ENCODE results near the gene HAPSTR1. TPM values are rescaled to one million over a fixed set of nuclear protein-coding genes. Genes with fewer than 3 reads are reported as not detected.

The HAPSTR1 gene
- total RNA-seq, 1 experiment from 2014 or later, result 24.4 TPM

- no peak for TF ChIP-seq EZH2phosphoT487 (IDR thresholded peaks at IDR 0.05; ENCODE audit: borderline replicate concordance, low read length)
- no peak for TF ChIP-seq CTCF (conservative IDR thresholded peaks at IDR 0.05; ENCODE audit: low read depth, low read length)
- TF ChIP-seq EZH2 (IDR thresholded peaks at IDR 0.05; ENCODE audit: low read length, unreplicated experiment), result no peak
- DNase-seq, result no peak
- Histone ChIP-seq H3F3A (ENCODE audit: low read length, unreplicated experiment) (no peaks in the 10 kb centered on the region), H3K9ac (ENCODE audit: low read length) (no peak overlapping the region), H4K20me1 (ENCODE audit: low read length) (0 out of 2 replicates have a peak, but pooled peaks cover 5% of the 10 kb centered on the region), H3K4me2 (ENCODE audit: low read length) (no peak overlapping the region), H3K27ac (ENCODE audit: low read length) (no peak overlapping the region), H3K27me3 (ENCODE audit: low read length) (no peaks in the 10 kb centered on the region), H2AFZ (ENCODE audit: low read length) (no peak overlapping the region), H3K4me3 (ENCODE audit: low read length) (no peak overlapping the region), H3K9me3 (ENCODE audit: low read length) (no peaks in the 10 kb centered on the region), H3K9me2 (replicated peaks; ENCODE audit: low read length) (no peaks in the 10 kb centered on the region), H3K4me1 (ENCODE audit: insufficient read depth, low read length) (peaks cover 30% of the 10 kb centered on the region), H3K79me2 (ENCODE audit: low read length) (peaks cover 33% of the 10 kb centered on the region), H3K36me3 (ENCODE audit: low read depth, low read length) (no peaks in the 10 kb centered on the region)
- ChIA-PET POLR2A (ENCODE audit: unreplicated experiment) (no interaction called here), CTCF (no interaction called here)
- no peak for ATAC-seq
- no TSS peak for BruUV-seq (replicated peaks)
- intact Hi-C loops (cut with micrococcal nuclease), result no loop called here
Observed at GRCh38 chr16:9126609-9127008, 35.2 kb downstream of the HAPSTR1 start.

GRCh38 chr16:9128346-9129342, 37.2 kb downstream of the HAPSTR1 start:
- CTCF ChIA-PET, result no interaction called here
- H3K4me1 ChIP-seq (ENCODE audit: insufficient read depth, low read length), result peaks cover 16% of the 10 kb centered on the region
- H4K20me1 ChIP-seq (ENCODE audit: low read length), result no peaks in the 10 kb centered on the region
- H3K9me2 ChIP-seq (replicated peaks; ENCODE audit: low read length), result no peaks in the 10 kb centered on the region
- TF ChIP-seq EZH2 (IDR thresholded peaks at IDR 0.05; ENCODE audit: low read length, unreplicated experiment) (no peak), EZH2phosphoT487 (IDR thresholded peaks at IDR 0.05; ENCODE audit: borderline replicate concordance, low read length) (no peak)
- POLR2A ChIA-PET (ENCODE audit: unreplicated experiment), result no interaction called here
- peaks cover 17% of the 10 kb centered on the region for H3K79me2 ChIP-seq (ENCODE audit: low read length)
- no peak overlapping the region for H2AFZ ChIP-seq (ENCODE audit: low read length)
- H3K4me3 ChIP-seq (ENCODE audit: low read length), result no peak overlapping the region
- BruUV-seq (replicated peaks), result no TSS peak
- no peak overlapping the region for H3K9ac ChIP-seq (ENCODE audit: low read length)
- H3K36me3 ChIP-seq (ENCODE audit: low read depth, low read length), result no peaks in the 10 kb centered on the region
- intact Hi-C loops (cut with micrococcal nuclease), result no loop called here
- peak overlapping the region; percentile 30; the same call in 1 of the 2 replicates for H3K27ac ChIP-seq (ENCODE audit: low read length)
- ATAC-seq (no peak), DNase-seq (no peak)
- H3K4me2 ChIP-seq (ENCODE audit: low read length), result no peak overlapping the region
- no peaks in the 10 kb centered on the region for H3K27me3 ChIP-seq (ENCODE audit: low read length)
- H3K9me3 ChIP-seq (ENCODE audit: low read length), result no peaks in the 10 kb centered on the region
- no peaks in the 10 kb centered on the region for H3F3A ChIP-seq (ENCODE audit: low read length, unreplicated experiment)

GRCh38 chr16:9134306-9134705, 42.9 kb downstream of the HAPSTR1 start:
- DNase-seq (no peak), ATAC-seq (no peak)
- POLR2A ChIA-PET (ENCODE audit: unreplicated experiment), result no interaction called here
- Histone ChIP-seq H3K4me1 (ENCODE audit: insufficient read depth, low read length) (0 out of 2 replicates have a peak, but pooled peaks cover 4% of the 10 kb centered on the region), H3K4me3 (ENCODE audit: low read length) (no peak overlapping the region), H3K4me2 (ENCODE audit: low read length) (no peak overlapping the region), H3F3A (ENCODE audit: low read length, unreplicated experiment) (no peaks in the 10 kb centered on the region), H3K79me2 (ENCODE audit: low read length) (no peaks in the 10 kb centered on the region), H3K27me3 (ENCODE audit: low read length) (no peaks in the 10 kb centered on the region), H3K9ac (ENCODE audit: low read length) (no peak overlapping the region), H3K9me2 (replicated peaks; ENCODE audit: low read length) (no peaks in the 10 kb centered on the region), H3K27ac (ENCODE audit: low read length) (no peak overlapping the region), H2AFZ (ENCODE audit: low read length) (no peak overlapping the region), H3K9me3 (ENCODE audit: low read length) (no peaks in the 10 kb centered on the region), H4K20me1 (ENCODE audit: low read length) (no peaks in the 10 kb centered on the region), H3K36me3 (ENCODE audit: low read depth, low read length) (no peaks in the 10 kb centered on the region)
- TF ChIP-seq EZH2 (IDR thresholded peaks at IDR 0.05; ENCODE audit: low read length, unreplicated experiment) (no peak), CTCF (conservative IDR thresholded peaks at IDR 0.05; ENCODE audit: low read depth, low read length) (no peak), EZH2phosphoT487 (IDR thresholded peaks at IDR 0.05; ENCODE audit: borderline replicate concordance, low read length) (no peak)
- CTCF ChIA-PET, result interaction anchor here (1.7 kb wide), 1 partner anchor 126 kb away, joined by 5 read pairs; no protein-coding TSS in a partner anchor
- BruUV-seq (replicated peaks), result no TSS peak
- intact Hi-C loops (cut with micrococcal nuclease), result no loop called here

Measured in PC-3 (cell line).